Endothelial cell of umbilical vein (primary cell): ENCODE measurements around the gene DDB1. TPM values are rescaled to one million over a fixed set of nuclear protein-coding genes. Genes with fewer than 3 reads are reported as not detected.

Experiments
- BruUV-seq: library from RNA; stranded (reverse); fragments of 400-500 nt; replicated peaks from 2 replicates; lab custom pipeline; 2021; lab: Mats Ljungman, UMichigan
- CTCF ChIA-PET: fragments of 300-600, 350-600 bp; sonication (Branson Sonifier 250); formaldehyde crosslinking; loops from one replicate; lab custom pipeline; 2021; ENCODE audit warnings: antibody characterized with exemption, inconsistent platforms; lab: Charles Lee
- POLR2A ChIA-PET: fragments of 300-600, 350-600 bp; sonication (Branson Sonifier 250); formaldehyde crosslinking; loops from one replicate; lab custom pipeline; 2021; ENCODE audit warnings: antibody characterized with exemption, inconsistent platforms; lab: Charles Lee
- DNase-seq: peaks from one replicate; pipeline ENCODE4 v3.0.0-alpha.2; 2011; ENCODE audit warnings: low read depth, low spot score
- FAIRE-seq: peaks from 2 replicates; lab custom pipeline; 2011; peaks lifted over from hg19 to GRCh38; lab: Jason Lieb, UNC
- H2AFZ ChIP-seq: 2 replicates; pipeline ENCODE4 v1.6.0; 2012; ENCODE audit warnings: low read depth, low read length, control low read depth, inconsistent platforms
- H3K27ac ChIP-seq: 2 replicates; pipeline ENCODE4 v1.5.1; 2011; ENCODE audit warnings: low read depth, mild to moderate bottlenecking, control low read depth, low read length, moderate library complexity; ENCODE audit not compliant: insufficient read depth
- H3K27me3 ChIP-seq, 2 experiments: 2 replicates each; pipeline versions ENCODE4 v1.6.0 to v1.6.1; 2011; ENCODE audit warnings: low read length in 2 of 2, mixed read lengths in 1 of 2; ENCODE audit not compliant: control insufficient read depth in 2 of 2, insufficient read depth in 2 of 2
- H3K36me3 ChIP-seq, 2 experiments: 2 replicates in 1 of 2; 3 replicates in 1 of 2; pipeline ENCODE4 v1.5.1; 2011; ENCODE audit warnings: low read length in 2 of 2, mild to moderate bottlenecking in 1 of 2, moderate library complexity in 1 of 2; ENCODE audit not compliant: control insufficient read depth in 2 of 2, insufficient read depth in 2 of 2; ENCODE audit errors: extremely low read depth in 1 of 2
- H3K4me1 ChIP-seq: 3 replicates; pipeline ENCODE4 v1.5.1; 2011; ENCODE audit warnings: mild to moderate bottlenecking, low read length; ENCODE audit not compliant: control insufficient read depth, insufficient read depth; ENCODE audit errors: extremely low read depth
- H3K4me2 ChIP-seq: 2 replicates; pipeline ENCODE4 v1.6.1; 2011; ENCODE audit warnings: low read length, control low read depth, mixed read lengths; ENCODE audit not compliant: insufficient read depth
- H3K4me3 ChIP-seq, 3 experiments: fragments of 200-600 bp in 1 of 3; sonication (generic), shearing (Covaris generic) in 1 of 3; replicated peaks in 1 of 3; 2 replicates each; pipeline ENCODE4 v1.5.1; 2011 to 2016; ENCODE audit warnings: control low read depth in 3 of 3, low read length in 3 of 3, mild to moderate bottlenecking in 2 of 3, inconsistent platforms in 1 of 3, low read depth in 1 of 3, moderate library complexity in 1 of 3; ENCODE audit not compliant: insufficient read depth in 1 of 3
- H3K79me2 ChIP-seq: 2 replicates; pipeline ENCODE4 v1.6.0; 2012; ENCODE audit warnings: low read length, inconsistent platforms; ENCODE audit not compliant: control insufficient read depth, insufficient read depth
- H3K9ac ChIP-seq: replicated peaks from 2 replicates; pipeline ENCODE3; 2011; ENCODE audit warnings: low read length, control low read depth; ENCODE audit not compliant: insufficient read depth; ENCODE audit errors: extremely low read depth
- H3K9me1 ChIP-seq: replicated peaks from 3 replicates; pipeline ENCODE4 v1.6.0; 2011; ENCODE audit warnings: mild to moderate bottlenecking, low read length; ENCODE audit not compliant: control insufficient read depth, insufficient read depth; ENCODE audit errors: extremely low read depth
- H3K9me3 ChIP-seq: replicated peaks from 2 replicates; pipeline ENCODE4 v1.5.1; 2012; ENCODE audit warnings: low read length, inconsistent platforms; ENCODE audit not compliant: control insufficient read depth, insufficient read depth
- H4K20me1 ChIP-seq: replicated peaks from 2 replicates; pipeline ENCODE3; 2011; ENCODE audit warnings: mild to moderate bottlenecking, low read length; ENCODE audit not compliant: control insufficient read depth, insufficient read depth; ENCODE audit errors: extremely low read depth
- EZH2 ChIP-seq: IDR thresholded peaks from 2 replicates; pipeline ENCODE4 v1.6.1; 2012; ENCODE audit warnings: borderline replicate concordance, low read depth, mild to moderate bottlenecking, moderate library complexity, low read length, inconsistent platforms; ENCODE audit not compliant: severe bottlenecking
- FOS ChIP-seq: IDR thresholded peaks from 2 replicates; pipeline ENCODE4 v1.6.1; 2011; ENCODE audit warnings: mild to moderate bottlenecking, low read length, moderate library complexity, borderline replicate concordance; ENCODE audit not compliant: insufficient read depth
- GATA2 ChIP-seq: IDR thresholded peaks from 2 replicates; pipeline ENCODE4 v1.7.0; 2011; ENCODE audit warnings: low read depth, mild to moderate bottlenecking, moderate library complexity, mixed read lengths, low read length; ENCODE audit not compliant: insufficient read length, insufficient read depth
- JUN ChIP-seq: IDR thresholded peaks from 2 replicates; pipeline ENCODE4 v1.6.1; 2011; ENCODE audit warnings: borderline replicate concordance, low read depth; ENCODE audit not compliant: insufficient read length, insufficient read depth
- MAX ChIP-seq: IDR thresholded peaks from 2 replicates; pipeline ENCODE4 v1.6.1; 2011; ENCODE audit not compliant: insufficient read depth, insufficient read length
- MYC ChIP-seq: IDR thresholded peaks from one replicate; pipeline ENCODE4 v1.6.1; 2011; ENCODE audit warnings: mild to moderate bottlenecking, low read depth, low read length
- POLR2A ChIP-seq: IDR thresholded peaks from 2 replicates; pipeline ENCODE4 v1.6.1; 2012; ENCODE audit warnings: low read depth, mild to moderate bottlenecking, control low read depth, low read length
- POLR2AphosphoS5 ChIP-seq: IDR thresholded peaks from 2 replicates; pipeline ENCODE4 v1.6.1; 2012; ENCODE audit warnings: low read depth, mild to moderate bottlenecking, control low read depth, low read length, moderate library complexity; ENCODE audit not compliant: insufficient read depth
- dilution Hi-C: fragments of 300-500 bp; cut with MboI; formaldehyde crosslinking; loops from one replicate; pipeline ENCODE4 v1.15.0; 2019; ENCODE audit warnings: low sequenced_read_pairs; ENCODE audit not compliant: extremely low pct_ligation_motif_present
- intact Hi-C: fragments of 100-400 bp; cut with micrococcal nuclease; formaldehyde crosslinking; loops from one replicate; pipeline ENCODE4 v1.10.0; 2022
- polyA plus RNA-seq, 4 experiments: library from polyadenylated mRNA; depleted of rRNA in 3 of 4; stranded (reverse) in 3 of 4; unstranded in 1 of 4; fragments of >200 nt; gene quantifications; 2 replicates each; pipeline versions ENCODE4 v1.2.1 to v1.2.3, GENCODE V29; 2011 to 2012; ENCODE audit warnings: missing spikeins in 1 of 4
- total RNA-seq: library from RNA; stranded (reverse); gene quantifications from 2 replicates; pipeline ENCODE4 v1.2.3, GENCODE V29; 2021
- TF ChIP-seq, protein P1 (sequence below), 2 donors: IDR thresholded peaks; 1 replicate in 1 of 2; 2 replicates in 1 of 2; pipeline ENCODE4 v1.5.1; 2011; ENCODE audit warnings: low read length in 2 of 2, mild to moderate bottlenecking in 2 of 2, moderate library complexity in 2 of 2, control low read depth in 1 of 2, inconsistent platforms in 1 of 2, low read depth in 1 of 2; ENCODE audit not compliant: insufficient read depth in 1 of 2; ENCODE audit errors: extremely low read depth in 1 of 2

The DDB1 gene
- total and polyA plus RNA-seq, 2 donors (not counting 3 experiments of a cell fraction or from before 2014, with no cell fraction given) = 229 to 230 TPM

GRCh38 chr11:61275191-61275590, 57.7 kb downstream of the DDB1 start:
- dilution Hi-C loops = no loop called here
- Histone ChIP-seq H3K27ac (no peak overlapping the region), H2AFZ (no peak overlapping the region), H3K9ac (no peak overlapping the region), H3K79me2 (no peaks in the 10 kb centered on the region), H3K9me1 (no peaks in the 10 kb centered on the region), H4K20me1 (no peaks in the 10 kb centered on the region), H3K27me3 (peaks cover 0 to 1% of the 10 kb centered on the region in 2 experiments), H3K4me1 (no peaks in the 10 kb centered on the region), H3K36me3 (no peaks in the 10 kb centered on the region), H3K4me2 (no peak overlapping the region), H3K9me3 (no peaks in the 10 kb centered on the region), H3K4me3 (no peak overlapping the region)
- intact Hi-C loops = no loop called here
- TF ChIP-seq, protein P1, sequence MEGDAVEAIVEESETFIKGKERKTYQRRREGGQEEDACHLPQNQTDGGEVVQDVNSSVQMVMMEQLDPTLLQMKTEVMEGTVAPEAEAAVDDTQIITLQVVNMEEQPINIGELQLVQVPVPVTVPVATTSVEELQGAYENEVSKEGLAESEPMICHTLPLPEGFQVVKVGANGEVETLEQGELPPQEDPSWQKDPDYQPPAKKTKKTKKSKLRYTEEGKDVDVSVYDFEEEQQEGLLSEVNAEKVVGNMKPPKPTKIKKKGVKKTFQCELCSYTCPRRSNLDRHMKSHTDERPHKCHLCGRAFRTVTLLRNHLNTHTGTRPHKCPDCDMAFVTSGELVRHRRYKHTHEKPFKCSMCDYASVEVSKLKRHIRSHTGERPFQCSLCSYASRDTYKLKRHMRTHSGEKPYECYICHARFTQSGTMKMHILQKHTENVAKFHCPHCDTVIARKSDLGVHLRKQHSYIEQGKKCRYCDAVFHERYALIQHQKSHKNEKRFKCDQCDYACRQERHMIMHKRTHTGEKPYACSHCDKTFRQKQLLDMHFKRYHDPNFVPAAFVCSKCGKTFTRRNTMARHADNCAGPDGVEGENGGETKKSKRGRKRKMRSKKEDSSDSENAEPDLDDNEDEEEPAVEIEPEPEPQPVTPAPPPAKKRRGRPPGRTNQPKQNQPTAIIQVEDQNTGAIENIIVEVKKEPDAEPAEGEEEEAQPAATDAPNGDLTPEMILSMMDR (IDR thresholded peaks at IDR 0.05; ENCODE audit: extremely low read depth in 1 of 2, insufficient read depth in 1 of 2, low read depth in 1 of 2, low read length in 2 of 2) = no peak
- no peak for TF ChIP-seq POLR2AphosphoS5
- TF ChIP-seq JUN = no peak
- TF ChIP-seq EZH2 = no peak
- no peak for TF ChIP-seq GATA2
- TF ChIP-seq FOS = no peak
- TF ChIP-seq POLR2A = no peak
- TF ChIP-seq MYC = no peak
- TF ChIP-seq MAX = no peak
- CTCF ChIA-PET = interaction anchor here (2.7 kb wide), 1 partner anchor 21 kb away, joined by 8 read pairs; no protein-coding TSS in a partner anchor
- POLR2A ChIA-PET = no interaction called here
- BruUV-seq = no TSS peak
- no peak for FAIRE-seq
- no peak for DNase-seq
